NCI-H69 (cell line): ENCODE measurements around the gene PARD3.

Source experiments
- DNase-seq: peaks from one replicate; lab custom pipeline; 2025; lab: John Stamatoyannopoulos, UW

Gene PARD3

GRCh38 chr10:34254596-34254995, 560.5 kb downstream of the PARD3 start:
- peak; percentile 73 for DNase-seq

- DNase-seq = peak; percentile 39
Observed at GRCh38 chr10:34252111-34252510, 563.0 kb downstream of the PARD3 start.

GRCh38 chr10:34251177-34251576, 563.9 kb downstream of the PARD3 start:
- no peak for DNase-seq

- DNase-seq = no peak
Observed at GRCh38 chr10:34250722-34251121, 564.4 kb downstream of the PARD3 start.

- peak; percentile 63 for DNase-seq
Observed at GRCh38 chr10:34249634-34250033, 565.5 kb downstream of the PARD3 start.

- DNase-seq = no peak
Observed at GRCh38 chr10:34247560-34247959, 567.5 kb downstream of the PARD3 start.

- DNase-seq = no peak
Observed at GRCh38 chr10:34244756-34245484, 570.2 kb downstream of the PARD3 start.

GRCh38 chr10:34241226-34242000, 573.7 kb downstream of the PARD3 start:
- no peak for DNase-seq

- DNase-seq = no peak
Observed at GRCh38 chr10:34240039-34240438, 575.1 kb downstream of the PARD3 start.

- peak; percentile 3 for DNase-seq
Observed at GRCh38 chr10:34237898-34238455, 577.1 kb downstream of the PARD3 start.

GRCh38 chr10:34236931-34237330, 578.2 kb downstream of the PARD3 start:
- DNase-seq = peak; percentile 81

GRCh38 chr10:34235164-34235832, 579.8 kb downstream of the PARD3 start:
- peak; percentile 65 for DNase-seq

GRCh38 chr10:34232481-34232880, 582.6 kb downstream of the PARD3 start:
- no peak for DNase-seq

GRCh38 chr10:34231441-34232180, 583.5 kb downstream of the PARD3 start:
- peak; percentile 16 for DNase-seq

- DNase-seq = peak; percentile 3
Observed at GRCh38 chr10:34229917-34230316, 585.2 kb downstream of the PARD3 start.

- peak; percentile 80 for DNase-seq
Observed at GRCh38 chr10:34228066-34228465, 587.0 kb downstream of the PARD3 start.

GRCh38 chr10:34224639-34225038, 590.5 kb downstream of the PARD3 start:
- DNase-seq = peak; percentile 65

- DNase-seq = peak; percentile 27
Observed at GRCh38 chr10:34223658-34224057, 591.4 kb downstream of the PARD3 start.

GRCh38 chr10:34222359-34222758, 592.7 kb downstream of the PARD3 start:
- DNase-seq = peak; percentile 32

GRCh38 chr10:34219753-34220548, 595.1 kb downstream of the PARD3 start:
- DNase-seq = peak; percentile 88

- DNase-seq = peak; percentile 60
Observed at GRCh38 chr10:34217524-34217923, 597.6 kb downstream of the PARD3 start.
